Trophoblast cell (in vitro differentiated cells and primary cell): ENCODE results near the gene GPR155.

ENCODE experiments used
- DNase-seq, 2 donors: peaks; one replicate each; pipeline ENCODE4 v3.0.0-alpha.2; 2016
- H2AFZ ChIP-seq: 2 replicates; pipeline ENCODE4 v1.6.1; 2013; ENCODE audit warnings: low read length, moderate library complexity, mild to moderate bottlenecking; ENCODE audit not compliant: insufficient read depth, poor library complexity
- H2AK5ac ChIP-seq: 2 replicates; pipeline ENCODE4 v1.6.1; 2013; ENCODE audit warnings: mild to moderate bottlenecking, low read length
- H2BK120ac ChIP-seq: 2 replicates; pipeline ENCODE4 v1.6.1; 2013; ENCODE audit warnings: low read length, mild to moderate bottlenecking, moderate library complexity; ENCODE audit not compliant: insufficient read depth, poor library complexity
- H2BK12ac ChIP-seq: 2 replicates; pipeline ENCODE4 v1.6.1; 2013; ENCODE audit warnings: mild to moderate bottlenecking, low read length, moderate library complexity
- H2BK5ac ChIP-seq: 2 replicates; pipeline ENCODE4 v1.6.1; 2013; ENCODE audit warnings: low read length, low read depth, moderate library complexity, mild to moderate bottlenecking; ENCODE audit not compliant: poor library complexity
- H3K14ac ChIP-seq: 2 replicates; pipeline ENCODE4 v1.6.1; 2013; ENCODE audit warnings: mild to moderate bottlenecking, low read length
- H3K18ac ChIP-seq: 2 replicates; pipeline ENCODE4 v1.6.1; 2013; ENCODE audit warnings: mild to moderate bottlenecking, low read length
- H3K23ac ChIP-seq: 2 replicates; pipeline ENCODE4 v1.6.1; 2013; ENCODE audit warnings: low read length
- H3K27ac ChIP-seq: 2 replicates; pipeline ENCODE4 v1.5.1; 2013; ENCODE audit warnings: low read depth, mild to moderate bottlenecking, inconsistent platforms, low read length, moderate library complexity
- H3K27me3 ChIP-seq: 2 replicates; pipeline ENCODE4 v1.6.1; 2013; ENCODE audit warnings: inconsistent platforms, mild to moderate bottlenecking, low read length, moderate library complexity; ENCODE audit not compliant: insufficient read depth
- H3K36me3 ChIP-seq, 2 experiments: 1 replicate in 1 of 2; 2 replicates in 1 of 2; pipeline ENCODE4 v1.6.1; 2013; ENCODE audit warnings: low read length in 2 of 2, mild to moderate bottlenecking in 2 of 2, moderate library complexity in 1 of 2; ENCODE audit not compliant: insufficient read depth in 2 of 2, control insufficient read depth in 1 of 2
- H3K4ac ChIP-seq: 2 replicates; pipeline ENCODE4 v1.6.1; 2013; ENCODE audit warnings: low read depth, mild to moderate bottlenecking, low read length, moderate library complexity
- H3K4me1 ChIP-seq, 2 experiments: 1 replicate in 1 of 2; 2 replicates in 1 of 2; pipeline ENCODE4 v1.6.1; 2013; ENCODE audit warnings: low read length in 2 of 2, mild to moderate bottlenecking in 2 of 2, moderate library complexity in 1 of 2; ENCODE audit not compliant: insufficient read depth in 2 of 2, control insufficient read depth in 1 of 2
- H3K4me2 ChIP-seq: 2 replicates; pipeline ENCODE4 v1.6.1; 2013; ENCODE audit warnings: inconsistent platforms, mild to moderate bottlenecking, low read length, moderate library complexity
- H3K4me3 ChIP-seq: 2 replicates; pipeline ENCODE4 v1.5.1; 2013; ENCODE audit warnings: mild to moderate bottlenecking, low read depth, low read length, inconsistent platforms
- H3K79me1 ChIP-seq: one replicate; pipeline ENCODE4 v1.6.1; 2013; ENCODE audit warnings: low read length
- H3K79me2 ChIP-seq: 2 replicates; pipeline ENCODE4 v1.6.1; 2013; ENCODE audit warnings: low read length, mild to moderate bottlenecking; ENCODE audit not compliant: control insufficient read depth, insufficient read depth, poor library complexity
- H3K9ac ChIP-seq: 2 replicates; pipeline ENCODE4 v1.6.1; 2013; ENCODE audit warnings: mild to moderate bottlenecking, low read length
- H3K9me3 ChIP-seq: 2 replicates; pipeline ENCODE4 v1.6.1; 2013; ENCODE audit warnings: low read depth, mild to moderate bottlenecking, control low read depth, inconsistent platforms, low read length; ENCODE audit not compliant: insufficient read depth
- H4K12ac ChIP-seq: 2 replicates; pipeline ENCODE4 v1.6.1; 2013; ENCODE audit warnings: low read depth, mild to moderate bottlenecking, low read length, moderate library complexity
- H4K8ac ChIP-seq: 2 replicates; pipeline ENCODE4 v1.6.1; 2013; ENCODE audit warnings: low read depth, mild to moderate bottlenecking, low read length, moderate library complexity
- H4K91ac ChIP-seq: one replicate; pipeline ENCODE4 v1.6.1; 2013; ENCODE audit warnings: low read depth, mild to moderate bottlenecking, low read length, moderate library complexity
- WGBS: extraction: QIAGEN DNeasy Blood & Tissue Kit; methylation state at CpG from one replicate; pipeline ENCODE4 v1.1.7; 2013; ENCODE audit warnings: missing lambda C conversion rate; ENCODE audit not compliant: insufficient read length, insufficient coverage; ENCODE audit errors: extremely low coverage; 5-methylcytosine and 5-hydroxymethylcytosine counted together

GPR155 gene

GRCh38 chr2:174445248-174445647, 41.6 kb downstream of the GPR155 start:
- Histone ChIP-seq H2BK5ac (no peak overlapping the region), H4K8ac (no peak overlapping the region), H3K79me2 (no peaks in the 10 kb centered on the region), H2BK120ac (no peak overlapping the region), H3K9ac (no peak overlapping the region), H3K23ac (no peak overlapping the region), H4K91ac (no peak overlapping the region), H3K9me3 (no peaks in the 10 kb centered on the region), H3K4me2 (no peak overlapping the region), H3K4ac (no peak overlapping the region), H3K14ac (no peak overlapping the region), H3K27ac (no peak overlapping the region), H3K36me3 (no peaks in the 10 kb centered on the region), H2AK5ac (no peak overlapping the region), H3K4me1 (peaks cover 6 to 8% of the 10 kb centered on the region in 2 experiments), H2BK12ac (no peak overlapping the region), H2AFZ (no peak overlapping the region), H3K18ac (no peak overlapping the region), H3K4me3 (no peak overlapping the region), H3K79me1 (peaks cover 3% of the 10 kb centered on the region), H4K12ac (no peak overlapping the region), H3K27me3 (no peaks in the 10 kb centered on the region)
- WGBS: no CpG with 5 or more reads among the region's 3 CpGs
- no peak for DNase-seq

GRCh38 chr2:174444761-174445160, 42.1 kb downstream of the GPR155 start:
- no peaks in the 10 kb centered on the region for H3K27me3 ChIP-seq
- no peak overlapping the region for H3K4me3 ChIP-seq
- no peak overlapping the region for H3K4me2 ChIP-seq
- H2AFZ ChIP-seq: no peak overlapping the region
- H3K36me3 ChIP-seq: no peaks in the 10 kb centered on the region
- no peaks in the 10 kb centered on the region for H3K79me2 ChIP-seq
- no peak overlapping the region for H3K27ac ChIP-seq
- H4K8ac ChIP-seq: no peak overlapping the region
- H4K12ac ChIP-seq: no peak overlapping the region
- no peak overlapping the region for H2BK120ac ChIP-seq
- 100% methylated on average over 2 of the region's 6 CpGs for WGBS
- no peak overlapping the region for H3K23ac ChIP-seq
- H2BK12ac ChIP-seq: peak overlapping the region; percentile 87
- peaks cover 6 to 8% of the 10 kb centered on the region in 2 experiments for H3K4me1 ChIP-seq
- no peak overlapping the region for H2BK5ac ChIP-seq
- no peak overlapping the region for H3K14ac ChIP-seq
- DNase-seq: no peak
- H3K4ac ChIP-seq: no peak overlapping the region
- no peaks in the 10 kb centered on the region for H3K9me3 ChIP-seq
- no peak overlapping the region for H3K18ac ChIP-seq
- H3K9ac ChIP-seq: no peak overlapping the region
- peaks cover 3% of the 10 kb centered on the region for H3K79me1 ChIP-seq
- H4K91ac ChIP-seq: peak overlapping the region; percentile 24
- no peak overlapping the region for H2AK5ac ChIP-seq

GRCh38 chr2:174442546-174443510, 44.0 kb downstream of the GPR155 start:
- H2BK120ac ChIP-seq: peak overlapping the region; percentile 88
- H2BK5ac ChIP-seq: no peak overlapping the region
- no peaks in the 10 kb centered on the region for H3K27me3 ChIP-seq
- no peak overlapping the region for H3K23ac ChIP-seq
- peak overlapping the region; percentile 79 for H2AK5ac ChIP-seq
- H3K27ac ChIP-seq: peak overlapping the region; percentile 91
- H3K18ac ChIP-seq: no peak overlapping the region
- H2BK12ac ChIP-seq: peak overlapping the region; percentile 80
- no peaks in the 10 kb centered on the region for H3K9me3 ChIP-seq
- peak; percentile 68 to 85 for DNase-seq
- H3K4ac ChIP-seq: no peak overlapping the region
- H3K79me1 ChIP-seq: peaks cover 3% of the 10 kb centered on the region
- H4K91ac ChIP-seq: peak overlapping the region; percentile 55
- peaks cover 0 to 2% of the 10 kb centered on the region in 2 experiments for H3K36me3 ChIP-seq
- H2AFZ ChIP-seq: no peak overlapping the region
- no CpG with 5 or more reads among the region's 3 CpGs for WGBS
- H3K79me2 ChIP-seq: no peaks in the 10 kb centered on the region
- peak overlapping the region; percentile 19 for H3K4me2 ChIP-seq
- peaks cover 8 to 10% of the 10 kb centered on the region in 2 experiments for H3K4me1 ChIP-seq
- no peak overlapping the region for H4K12ac ChIP-seq
- peak overlapping the region; percentile 70 for H3K14ac ChIP-seq
- no peak overlapping the region for H3K4me3 ChIP-seq
- no peak overlapping the region for H3K9ac ChIP-seq
- no peak overlapping the region for H4K8ac ChIP-seq

- Histone ChIP-seq H3K27ac (no peak overlapping the region), H3K27me3 (no peaks in the 10 kb centered on the region), H3K14ac (no peak overlapping the region), H3K79me1 (peaks cover 3% of the 10 kb centered on the region), H2BK120ac (no peak overlapping the region), H2AK5ac (no peak overlapping the region), H3K79me2 (no peaks in the 10 kb centered on the region), H3K18ac (no peak overlapping the region), H3K4ac (no peak overlapping the region), H2BK5ac (no peak overlapping the region), H3K9ac (no peak overlapping the region), H3K4me3 (no peak overlapping the region), H3K4me2 (no peak overlapping the region), H4K12ac (no peak overlapping the region), H3K23ac (no peak overlapping the region), H4K8ac (no peak overlapping the region), H4K91ac (no peak overlapping the region), H3K9me3 (no peaks in the 10 kb centered on the region), H3K4me1 (peaks cover 8 to 10% of the 10 kb centered on the region in 2 experiments), H2BK12ac (no peak overlapping the region), H2AFZ (no peak overlapping the region), H3K36me3 (peaks cover 0 to 2% of the 10 kb centered on the region in 2 experiments)
- WGBS: no CpG with 5 or more reads among the region's 2 CpGs
- no peak for DNase-seq
These were observed 46.9 kb downstream of the GPR155 start for GRCh38 chr2:174439950-174440349.
